ENCODE results near the gene ARFGAP1.
"Not testable (repeated sequence)": the region's sequence is repeated elsewhere in the genome, so short reads cannot be mapped to it uniquely, and the experiment has no call there.

The ARFGAP1 gene

GRCh38 chr20:63241272-63241671 lies 31.3 kb upstream of the ARFGAP1 start:
- no peak for DNase-seq

GRCh38 chr20:63242736-63243135 lies 29.9 kb upstream of the ARFGAP1 start:
- no peak for DNase-seq

- no peak for DNase-seq
These were observed 28.9 kb upstream of the ARFGAP1 start for GRCh38 chr20:63243604-63244247.

- DNase-seq, result no peak
These were observed 28.1 kb upstream of the ARFGAP1 start for GRCh38 chr20:63244468-63244867.

- no peak for DNase-seq
These were observed 25.9 kb upstream of the ARFGAP1 start for GRCh38 chr20:63246490-63247288.

GRCh38 chr20:63247671-63248228 lies 24.9 kb upstream of the ARFGAP1 start:
- DNase-seq, result no peak

- no peak for DNase-seq
These were observed 23.6 kb upstream of the ARFGAP1 start for GRCh38 chr20:63248835-63249591.

GRCh38 chr20:63249891-63250290 lies 22.7 kb upstream of the ARFGAP1 start:
- no peak for DNase-seq

- not testable (repeated sequence) for DNase-seq
These were observed 21.3 kb upstream of the ARFGAP1 start for GRCh38 chr20:63251350-63251749.

- no peak for DNase-seq
These were observed 20.3 kb upstream of the ARFGAP1 start for GRCh38 chr20:63252284-63252711.

- no peak for DNase-seq
These were observed 19.6 kb upstream of the ARFGAP1 start for GRCh38 chr20:63253065-63253437.

- no peak for DNase-seq
These were observed 19.0 kb upstream of the ARFGAP1 start for GRCh38 chr20:63253438-63254231.

- no peak for DNase-seq
These were observed 18.4 kb upstream of the ARFGAP1 start, which contains the start of gene NKAIN4 for GRCh38 chr20:63254232-63254605. TSS of gene NKAIN4 (minus strand) at chr20:63254463. CDS start at chr20:63254450, 13 bp downstream.

GRCh38 chr20:63254606-63255384 lies 17.8 kb upstream of the ARFGAP1 start:
- no peak for DNase-seq

- DNase-seq, result no peak
These were observed 16.5 kb upstream of the ARFGAP1 start for GRCh38 chr20:63255931-63256704.

- no peak for DNase-seq
These were observed 15.7 kb upstream of the ARFGAP1 start for GRCh38 chr20:63256954-63257353.

GRCh38 chr20:63257629-63258028 lies 15.0 kb upstream of the ARFGAP1 start:
- DNase-seq, result no peak

- no peak for DNase-seq
These were observed 13.8 kb upstream of the ARFGAP1 start for GRCh38 chr20:63258781-63259180.

GRCh38 chr20:63259734-63260460 lies 12.7 kb upstream of the ARFGAP1 start:
- no peak for DNase-seq

GRCh38 chr20:63260521-63260920 lies 12.1 kb upstream of the ARFGAP1 start:
- no peak for DNase-seq

Data from NCI-H524 treated with DMSO at 0.1 percent for 48 hours (cell line).